Liver (tissue), 3 donors: ENCODE measurements around the gene MCTP1.

ENCODE experiments used
- HNF4G ChIP-seq: IDR thresholded peaks from 2 replicates; pipeline ENCODE4 v1.6.1; 2016; ENCODE audit warnings: antibody characterized with exemption
- JUND ChIP-seq, 2 donors: IDR thresholded peaks; 2 replicates each; pipeline ENCODE4 v1.6.1; 2016; ENCODE audit warnings: antibody characterized with exemption in 2 of 2
- RAD21 ChIP-seq, 2 donors: IDR thresholded peaks; 2 replicates each; pipeline ENCODE4 v1.6.1; 2016; ENCODE audit warnings: antibody characterized with exemption in 2 of 2, mild to moderate bottlenecking in 2 of 2
- TAF1 ChIP-seq: conservative IDR thresholded peaks from 2 replicates; pipeline ENCODE4 v1.6.1; 2016; ENCODE audit warnings: antibody characterized with exemption, mild to moderate bottlenecking
- TF ChIP-seq, protein P1 (sequence below): fragments of 150-350 bp; IDR thresholded peaks from 2 replicates; pipeline ENCODE4 v1.5.1; 2017; ENCODE audit warnings: improper control_type of control experiment, low read depth, low read length; ENCODE audit not compliant: missing input control
- TF ChIP-seq, protein P2 (sequence below): IDR thresholded peaks from 2 replicates; pipeline ENCODE4 v1.6.1; 2016; ENCODE audit warnings: antibody characterized with exemption, mild to moderate bottlenecking
- TF ChIP-seq, protein P3 (sequence below): IDR thresholded peaks from 2 replicates; pipeline ENCODE4 v1.6.1; 2016; ENCODE audit warnings: antibody characterized with exemption
- donor health status: healthy.
- donor health status: healthy.

DNA sequence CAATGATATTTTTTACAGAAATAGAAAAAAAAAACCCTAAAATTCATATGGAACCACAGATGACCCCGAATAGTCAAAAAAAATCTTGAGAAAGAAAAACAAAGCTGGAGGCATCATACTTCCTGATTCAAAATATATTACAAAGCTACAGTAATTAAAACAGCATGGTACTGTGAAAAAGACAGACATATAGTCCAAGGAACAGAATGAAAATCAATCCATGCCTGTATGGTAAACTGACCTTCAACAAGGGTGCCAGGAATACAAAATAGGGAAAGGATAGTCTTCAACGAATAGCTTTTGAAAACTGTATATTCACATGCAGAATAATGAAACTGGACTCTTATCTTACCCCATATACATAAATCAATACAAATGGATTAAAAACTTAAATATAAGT lies 307.5 kb downstream of the MCTP1 start:
- TF ChIP-seq JUND (IDR thresholded peaks at IDR 0.05) (no peak), RAD21 (IDR thresholded peaks at IDR 0.05) (no peak), HNF4G (no peak), TAF1 (no peak)
- TF ChIP-seq, protein P1, sequence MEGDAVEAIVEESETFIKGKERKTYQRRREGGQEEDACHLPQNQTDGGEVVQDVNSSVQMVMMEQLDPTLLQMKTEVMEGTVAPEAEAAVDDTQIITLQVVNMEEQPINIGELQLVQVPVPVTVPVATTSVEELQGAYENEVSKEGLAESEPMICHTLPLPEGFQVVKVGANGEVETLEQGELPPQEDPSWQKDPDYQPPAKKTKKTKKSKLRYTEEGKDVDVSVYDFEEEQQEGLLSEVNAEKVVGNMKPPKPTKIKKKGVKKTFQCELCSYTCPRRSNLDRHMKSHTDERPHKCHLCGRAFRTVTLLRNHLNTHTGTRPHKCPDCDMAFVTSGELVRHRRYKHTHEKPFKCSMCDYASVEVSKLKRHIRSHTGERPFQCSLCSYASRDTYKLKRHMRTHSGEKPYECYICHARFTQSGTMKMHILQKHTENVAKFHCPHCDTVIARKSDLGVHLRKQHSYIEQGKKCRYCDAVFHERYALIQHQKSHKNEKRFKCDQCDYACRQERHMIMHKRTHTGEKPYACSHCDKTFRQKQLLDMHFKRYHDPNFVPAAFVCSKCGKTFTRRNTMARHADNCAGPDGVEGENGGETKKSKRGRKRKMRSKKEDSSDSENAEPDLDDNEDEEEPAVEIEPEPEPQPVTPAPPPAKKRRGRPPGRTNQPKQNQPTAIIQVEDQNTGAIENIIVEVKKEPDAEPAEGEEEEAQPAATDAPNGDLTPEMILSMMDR = no peak
- TF ChIP-seq, protein P2, sequence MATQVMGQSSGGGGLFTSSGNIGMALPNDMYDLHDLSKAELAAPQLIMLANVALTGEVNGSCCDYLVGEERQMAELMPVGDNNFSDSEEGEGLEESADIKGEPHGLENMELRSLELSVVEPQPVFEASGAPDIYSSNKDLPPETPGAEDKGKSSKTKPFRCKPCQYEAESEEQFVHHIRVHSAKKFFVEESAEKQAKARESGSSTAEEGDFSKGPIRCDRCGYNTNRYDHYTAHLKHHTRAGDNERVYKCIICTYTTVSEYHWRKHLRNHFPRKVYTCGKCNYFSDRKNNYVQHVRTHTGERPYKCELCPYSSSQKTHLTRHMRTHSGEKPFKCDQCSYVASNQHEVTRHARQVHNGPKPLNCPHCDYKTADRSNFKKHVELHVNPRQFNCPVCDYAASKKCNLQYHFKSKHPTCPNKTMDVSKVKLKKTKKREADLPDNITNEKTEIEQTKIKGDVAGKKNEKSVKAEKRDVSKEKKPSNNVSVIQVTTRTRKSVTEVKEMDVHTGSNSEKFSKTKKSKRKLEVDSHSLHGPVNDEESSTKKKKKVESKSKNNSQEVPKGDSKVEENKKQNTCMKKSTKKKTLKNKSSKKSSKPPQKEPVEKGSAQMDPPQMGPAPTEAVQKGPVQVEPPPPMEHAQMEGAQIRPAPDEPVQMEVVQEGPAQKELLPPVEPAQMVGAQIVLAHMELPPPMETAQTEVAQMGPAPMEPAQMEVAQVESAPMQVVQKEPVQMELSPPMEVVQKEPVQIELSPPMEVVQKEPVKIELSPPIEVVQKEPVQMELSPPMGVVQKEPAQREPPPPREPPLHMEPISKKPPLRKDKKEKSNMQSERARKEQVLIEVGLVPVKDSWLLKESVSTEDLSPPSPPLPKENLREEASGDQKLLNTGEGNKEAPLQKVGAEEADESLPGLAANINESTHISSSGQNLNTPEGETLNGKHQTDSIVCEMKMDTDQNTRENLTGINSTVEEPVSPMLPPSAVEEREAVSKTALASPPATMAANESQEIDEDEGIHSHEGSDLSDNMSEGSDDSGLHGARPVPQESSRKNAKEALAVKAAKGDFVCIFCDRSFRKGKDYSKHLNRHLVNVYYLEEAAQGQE = no peak
- TF ChIP-seq, protein P3, sequence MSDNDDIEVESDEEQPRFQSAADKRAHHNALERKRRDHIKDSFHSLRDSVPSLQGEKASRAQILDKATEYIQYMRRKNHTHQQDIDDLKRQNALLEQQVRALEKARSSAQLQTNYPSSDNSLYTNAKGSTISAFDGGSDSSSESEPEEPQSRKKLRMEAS = no peak
